OCI-LY3 (cell line): ENCODE data around the gene LINGO4.

Experiments
- EZH2phosphoT487 ChIP-seq: fragments of 200-600 bp; shearing (Covaris generic); IDR thresholded peaks from 2 replicates; pipeline ENCODE4 v1.6.1; 2018; ENCODE audit warnings: antibody characterized with exemption, mixed run types, low read depth
- TF ChIP-seq, protein P1 (sequence below): fragments of 200-600, 300-600 bp; sonication (generic); IDR thresholded peaks from 2 replicates; pipeline ENCODE4 v1.5.1; 2014; ENCODE audit warnings: antibody characterized with exemption, low read length, low read depth

GRCh38 chr1:151762941-151763921, 42.0 kb downstream of the LINGO4 start, which contains the start of gene MRPL9:
- TF ChIP-seq, protein P1, sequence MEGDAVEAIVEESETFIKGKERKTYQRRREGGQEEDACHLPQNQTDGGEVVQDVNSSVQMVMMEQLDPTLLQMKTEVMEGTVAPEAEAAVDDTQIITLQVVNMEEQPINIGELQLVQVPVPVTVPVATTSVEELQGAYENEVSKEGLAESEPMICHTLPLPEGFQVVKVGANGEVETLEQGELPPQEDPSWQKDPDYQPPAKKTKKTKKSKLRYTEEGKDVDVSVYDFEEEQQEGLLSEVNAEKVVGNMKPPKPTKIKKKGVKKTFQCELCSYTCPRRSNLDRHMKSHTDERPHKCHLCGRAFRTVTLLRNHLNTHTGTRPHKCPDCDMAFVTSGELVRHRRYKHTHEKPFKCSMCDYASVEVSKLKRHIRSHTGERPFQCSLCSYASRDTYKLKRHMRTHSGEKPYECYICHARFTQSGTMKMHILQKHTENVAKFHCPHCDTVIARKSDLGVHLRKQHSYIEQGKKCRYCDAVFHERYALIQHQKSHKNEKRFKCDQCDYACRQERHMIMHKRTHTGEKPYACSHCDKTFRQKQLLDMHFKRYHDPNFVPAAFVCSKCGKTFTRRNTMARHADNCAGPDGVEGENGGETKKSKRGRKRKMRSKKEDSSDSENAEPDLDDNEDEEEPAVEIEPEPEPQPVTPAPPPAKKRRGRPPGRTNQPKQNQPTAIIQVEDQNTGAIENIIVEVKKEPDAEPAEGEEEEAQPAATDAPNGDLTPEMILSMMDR: no peak
- no peak for TF ChIP-seq EZH2phosphoT487
